ENCODE data around the gene NEMP2.
A peak's percentile ranks its signal among the peaks of the same experiment; 100 is the strongest.

NEMP2 gene

DNA sequence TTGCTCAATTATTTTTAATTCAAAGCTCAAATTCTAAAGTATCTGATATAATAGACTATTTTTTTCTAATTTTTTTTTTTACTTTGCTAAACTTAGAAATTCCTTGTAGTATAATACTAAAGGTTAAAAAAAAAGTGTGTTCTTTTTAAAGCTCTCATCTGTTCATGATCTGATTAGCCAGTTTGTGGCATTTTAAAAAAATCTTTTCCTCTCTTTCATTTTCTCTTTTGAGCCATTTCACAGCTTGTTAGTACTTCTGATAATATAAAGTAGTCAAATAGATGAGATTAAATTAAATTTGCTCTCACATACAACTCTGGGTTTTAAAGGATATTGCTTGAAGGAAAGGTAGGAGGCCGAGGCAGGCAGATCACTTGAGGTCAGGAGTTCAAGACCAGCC is 40.7 kb upstream of the NEMP2 start:
- H4K91ac ChIP-seq (ENCODE audit: low read depth, low read length), result no peak overlapping the region
- no peaks in the 10 kb centered on the region for H3K36me3 ChIP-seq (ENCODE audit: control insufficient read depth in 1 of 2, insufficient read depth in 2 of 2, low read length in 2 of 2)
- no peak overlapping the region for H3K9ac ChIP-seq (ENCODE audit: low read length)
- no peaks in the 10 kb centered on the region for H3K4me1 ChIP-seq (ENCODE audit: control insufficient read depth in 1 of 2, insufficient read depth in 2 of 2, low read length in 2 of 2)
- H2BK5ac ChIP-seq (ENCODE audit: low read depth, low read length, poor library complexity), result no peak overlapping the region
- no peak overlapping the region for H3K4ac ChIP-seq (ENCODE audit: low read depth, low read length)
- H2BK120ac ChIP-seq (ENCODE audit: insufficient read depth, low read length, poor library complexity), result no peak overlapping the region
- no peak overlapping the region for H4K12ac ChIP-seq (ENCODE audit: low read depth, low read length)
- no peak overlapping the region for H3K4me2 ChIP-seq (ENCODE audit: low read length)
- no peak overlapping the region for H2AK5ac ChIP-seq (ENCODE audit: low read length)
- H3K27me3 ChIP-seq (ENCODE audit: insufficient read depth, low read length), result no peaks in the 10 kb centered on the region
- H2BK12ac ChIP-seq (ENCODE audit: low read length), result no peak overlapping the region
- H3K18ac ChIP-seq (ENCODE audit: low read length), result no peak overlapping the region
- no peaks in the 10 kb centered on the region for H3K79me2 ChIP-seq (ENCODE audit: control insufficient read depth, insufficient read depth, low read length, poor library complexity)
- H2AFZ ChIP-seq (ENCODE audit: insufficient read depth, low read length, poor library complexity), result no peak overlapping the region
- WGBS (ENCODE audit: extremely low coverage, insufficient coverage, insufficient read length), result no CpG with 5 or more reads among the region's 1 CpG
- no peak overlapping the region for H3K14ac ChIP-seq (ENCODE audit: low read length)
- no peak overlapping the region for H3K23ac ChIP-seq (ENCODE audit: low read length)
- H4K8ac ChIP-seq (ENCODE audit: low read depth, low read length), result no peak overlapping the region
- H3K4me3 ChIP-seq (ENCODE audit: low read depth, low read length), result no peak overlapping the region
- H3K27ac ChIP-seq (ENCODE audit: low read depth, low read length), result no peak overlapping the region
- no peak for DNase-seq
- no peaks in the 10 kb centered on the region for H3K79me1 ChIP-seq (ENCODE audit: low read length)
- peaks cover 2% of the 10 kb centered on the region for H3K9me3 ChIP-seq (ENCODE audit: insufficient read depth, low read depth, low read length)

DNA sequence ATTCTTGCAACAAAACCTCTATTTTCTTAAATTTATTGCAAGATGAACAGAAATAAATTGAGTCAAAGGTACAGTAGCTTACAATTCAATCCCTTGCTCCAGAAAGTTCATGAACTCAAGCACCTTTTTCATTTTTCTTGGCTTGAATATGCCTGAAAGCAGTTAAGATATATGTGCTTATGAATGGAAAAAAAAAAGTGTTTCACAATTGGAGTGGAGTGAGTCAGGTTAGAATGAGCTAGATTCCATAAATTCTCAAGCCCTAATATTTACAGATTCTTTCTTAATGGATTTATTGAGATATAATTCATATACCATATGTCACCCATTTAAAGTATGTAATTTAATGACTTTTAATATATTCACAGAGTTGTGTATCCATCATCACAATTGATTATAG is 39.6 kb upstream of the NEMP2 start:
- Histone ChIP-seq H3K9ac (ENCODE audit: low read length) (no peak overlapping the region), H2BK120ac (ENCODE audit: insufficient read depth, low read length, poor library complexity) (no peak overlapping the region), H3K14ac (ENCODE audit: low read length) (no peak overlapping the region), H4K91ac (ENCODE audit: low read depth, low read length) (no peak overlapping the region), H4K8ac (ENCODE audit: low read depth, low read length) (no peak overlapping the region), H3K79me2 (ENCODE audit: control insufficient read depth, insufficient read depth, low read length, poor library complexity) (no peaks in the 10 kb centered on the region), H3K18ac (ENCODE audit: low read length) (no peak overlapping the region), H3K4me1 (ENCODE audit: control insufficient read depth in 1 of 2, insufficient read depth in 2 of 2, low read length in 2 of 2) (no peaks in the 10 kb centered on the region), H3K27ac (ENCODE audit: low read depth, low read length) (no peak overlapping the region), H2BK12ac (ENCODE audit: low read length) (no peak overlapping the region), H3K4me2 (ENCODE audit: low read length) (no peak overlapping the region), H3K9me3 (ENCODE audit: insufficient read depth, low read depth, low read length) (peaks cover 2% of the 10 kb centered on the region), H3K23ac (ENCODE audit: low read length) (no peak overlapping the region), H2AK5ac (ENCODE audit: low read length) (no peak overlapping the region), H3K27me3 (ENCODE audit: insufficient read depth, low read length) (no peaks in the 10 kb centered on the region), H3K36me3 (ENCODE audit: control insufficient read depth in 1 of 2, insufficient read depth in 2 of 2, low read length in 2 of 2) (no peaks in the 10 kb centered on the region), H3K4ac (ENCODE audit: low read depth, low read length) (no peak overlapping the region), H3K79me1 (ENCODE audit: low read length) (no peaks in the 10 kb centered on the region), H2AFZ (ENCODE audit: insufficient read depth, low read length, poor library complexity) (no peak overlapping the region), H2BK5ac (ENCODE audit: low read depth, low read length, poor library complexity) (no peak overlapping the region), H4K12ac (ENCODE audit: low read depth, low read length) (no peak overlapping the region), H3K4me3 (ENCODE audit: low read depth, low read length) (no peak overlapping the region)
- peak in 1 of 2 donors; percentile 26 for DNase-seq

DNA sequence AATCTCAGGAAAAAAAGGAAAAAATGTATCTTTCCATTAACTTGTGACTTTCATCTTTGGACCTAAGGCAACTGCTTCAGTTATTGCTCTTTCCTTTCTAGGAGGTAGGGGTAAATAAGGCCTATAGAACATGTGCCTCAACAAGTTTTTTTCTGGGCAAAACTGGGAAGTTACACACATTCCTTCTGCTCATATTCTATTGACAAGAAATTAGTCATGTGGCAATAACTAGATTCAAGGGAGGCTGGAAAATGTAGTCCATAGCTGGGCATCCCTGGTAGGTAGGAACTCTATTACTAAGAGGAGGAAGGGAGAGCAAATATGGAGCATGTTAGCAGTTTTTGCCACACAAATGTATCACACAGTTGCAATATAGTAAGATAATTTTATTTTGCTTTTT is 37.7 kb upstream of the NEMP2 start:
- H2AFZ ChIP-seq (ENCODE audit: insufficient read depth, low read length, poor library complexity), result no peak overlapping the region
- H2AK5ac ChIP-seq (ENCODE audit: low read length), result no peak overlapping the region
- H2BK12ac ChIP-seq (ENCODE audit: low read length), result no peak overlapping the region
- H3K27ac ChIP-seq (ENCODE audit: low read depth, low read length), result no peak overlapping the region
- H3K23ac ChIP-seq (ENCODE audit: low read length), result no peak overlapping the region
- H3K4me1 ChIP-seq (ENCODE audit: control insufficient read depth in 1 of 2, insufficient read depth in 2 of 2, low read length in 2 of 2), result no peaks in the 10 kb centered on the region
- no peaks in the 10 kb centered on the region for H3K36me3 ChIP-seq (ENCODE audit: control insufficient read depth in 1 of 2, insufficient read depth in 2 of 2, low read length in 2 of 2)
- H4K91ac ChIP-seq (ENCODE audit: low read depth, low read length), result no peak overlapping the region
- no peak for DNase-seq
- H3K9me3 ChIP-seq (ENCODE audit: insufficient read depth, low read depth, low read length), result no peaks in the 10 kb centered on the region
- no peak overlapping the region for H3K4me3 ChIP-seq (ENCODE audit: low read depth, low read length)
- H2BK5ac ChIP-seq (ENCODE audit: low read depth, low read length, poor library complexity), result no peak overlapping the region
- H4K8ac ChIP-seq (ENCODE audit: low read depth, low read length), result no peak overlapping the region
- no peak overlapping the region for H3K4ac ChIP-seq (ENCODE audit: low read depth, low read length)
- H3K18ac ChIP-seq (ENCODE audit: low read length), result no peak overlapping the region
- no peak overlapping the region for H2BK120ac ChIP-seq (ENCODE audit: insufficient read depth, low read length, poor library complexity)
- H3K79me1 ChIP-seq (ENCODE audit: low read length), result no peaks in the 10 kb centered on the region
- no peaks in the 10 kb centered on the region for H3K79me2 ChIP-seq (ENCODE audit: control insufficient read depth, insufficient read depth, low read length, poor library complexity)
- H4K12ac ChIP-seq (ENCODE audit: low read depth, low read length), result no peak overlapping the region
- no peaks in the 10 kb centered on the region for H3K27me3 ChIP-seq (ENCODE audit: insufficient read depth, low read length)
- H3K9ac ChIP-seq (ENCODE audit: low read length), result no peak overlapping the region
- no peak overlapping the region for H3K14ac ChIP-seq (ENCODE audit: low read length)
- H3K4me2 ChIP-seq (ENCODE audit: low read length), result no peak overlapping the region

DNA sequence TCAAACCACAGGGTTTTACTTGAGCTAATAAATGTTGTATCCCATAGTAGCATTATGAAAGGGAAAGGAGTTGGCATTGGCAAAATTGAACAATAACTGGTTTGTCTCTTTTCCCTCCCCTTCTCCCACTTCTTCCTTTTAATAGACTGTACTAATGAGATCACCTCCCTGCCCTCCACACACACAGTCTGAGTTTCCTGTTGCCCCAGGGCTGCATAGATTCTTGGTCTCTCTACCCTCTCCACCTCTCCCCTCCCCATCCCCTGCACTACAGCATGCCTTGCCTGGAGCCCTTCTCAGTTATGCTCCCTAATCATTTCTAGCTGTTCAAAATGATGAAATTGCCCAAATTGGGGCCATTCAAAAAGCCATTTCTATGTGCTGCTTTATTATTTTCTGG is 37.2 kb upstream of the NEMP2 start:
- Histone ChIP-seq H2BK5ac (ENCODE audit: low read depth, low read length, poor library complexity) (no peak overlapping the region), H3K9ac (ENCODE audit: low read length) (no peak overlapping the region), H2BK120ac (ENCODE audit: insufficient read depth, low read length, poor library complexity) (no peak overlapping the region), H3K18ac (ENCODE audit: low read length) (no peak overlapping the region), H3K14ac (ENCODE audit: low read length) (no peak overlapping the region), H2AFZ (ENCODE audit: insufficient read depth, low read length, poor library complexity) (no peak overlapping the region), H4K8ac (ENCODE audit: low read depth, low read length) (no peak overlapping the region), H3K36me3 (ENCODE audit: control insufficient read depth in 1 of 2, insufficient read depth in 2 of 2, low read length in 2 of 2) (no peaks in the 10 kb centered on the region), H2BK12ac (ENCODE audit: low read length) (no peak overlapping the region), H4K12ac (ENCODE audit: low read depth, low read length) (no peak overlapping the region), H3K4me3 (ENCODE audit: low read depth, low read length) (no peak overlapping the region), H3K27me3 (ENCODE audit: insufficient read depth, low read length) (no peaks in the 10 kb centered on the region), H3K4me2 (ENCODE audit: low read length) (no peak overlapping the region), H3K9me3 (ENCODE audit: insufficient read depth, low read depth, low read length) (no peaks in the 10 kb centered on the region), H3K27ac (ENCODE audit: low read depth, low read length) (no peak overlapping the region), H3K4me1 (ENCODE audit: control insufficient read depth in 1 of 2, insufficient read depth in 2 of 2, low read length in 2 of 2) (no peaks in the 10 kb centered on the region), H3K79me1 (ENCODE audit: low read length) (no peaks in the 10 kb centered on the region), H4K91ac (ENCODE audit: low read depth, low read length) (no peak overlapping the region), H3K23ac (ENCODE audit: low read length) (no peak overlapping the region), H2AK5ac (ENCODE audit: low read length) (no peak overlapping the region), H3K79me2 (ENCODE audit: control insufficient read depth, insufficient read depth, low read length, poor library complexity) (no peaks in the 10 kb centered on the region), H3K4ac (ENCODE audit: low read depth, low read length) (no peak overlapping the region)
- no peak for DNase-seq

DNA sequence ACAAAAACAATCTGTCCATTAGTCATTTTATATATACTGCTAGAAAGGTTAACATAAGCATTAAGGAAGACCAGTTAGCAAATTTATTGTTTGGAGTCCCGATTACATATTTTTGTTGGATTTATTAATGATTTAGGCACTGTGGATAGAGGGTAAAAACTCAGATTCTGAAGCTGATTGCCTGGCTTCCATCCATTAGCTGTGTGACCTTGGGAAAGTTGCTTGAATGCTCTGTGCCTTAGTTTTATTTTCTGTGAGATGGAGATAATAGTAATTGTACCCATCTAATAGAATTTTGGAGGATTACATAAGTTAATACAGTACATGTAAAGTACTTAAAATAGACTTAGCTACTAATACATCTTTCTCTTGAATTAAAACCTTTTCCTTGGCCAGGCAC is 36.3 kb upstream of the NEMP2 start:
- H3K79me2 ChIP-seq (ENCODE audit: control insufficient read depth, insufficient read depth, low read length, poor library complexity), result no peaks in the 10 kb centered on the region
- H3K4ac ChIP-seq (ENCODE audit: low read depth, low read length), result no peak overlapping the region
- H2BK120ac ChIP-seq (ENCODE audit: insufficient read depth, low read length, poor library complexity), result no peak overlapping the region
- no peaks in the 10 kb centered on the region for H3K36me3 ChIP-seq (ENCODE audit: control insufficient read depth in 1 of 2, insufficient read depth in 2 of 2, low read length in 2 of 2)
- no peak overlapping the region for H3K4me3 ChIP-seq (ENCODE audit: low read depth, low read length)
- H4K8ac ChIP-seq (ENCODE audit: low read depth, low read length), result no peak overlapping the region
- H3K9ac ChIP-seq (ENCODE audit: low read length), result no peak overlapping the region
- H3K23ac ChIP-seq (ENCODE audit: low read length), result no peak overlapping the region
- H3K4me1 ChIP-seq (ENCODE audit: control insufficient read depth in 1 of 2, insufficient read depth in 2 of 2, low read length in 2 of 2), result no peaks in the 10 kb centered on the region
- H3K4me2 ChIP-seq (ENCODE audit: low read length), result no peak overlapping the region
- no peak overlapping the region for H3K18ac ChIP-seq (ENCODE audit: low read length)
- no peaks in the 10 kb centered on the region for H3K27me3 ChIP-seq (ENCODE audit: insufficient read depth, low read length)
- no peak overlapping the region for H2AK5ac ChIP-seq (ENCODE audit: low read length)
- no peak overlapping the region for H2BK12ac ChIP-seq (ENCODE audit: low read length)
- H3K79me1 ChIP-seq (ENCODE audit: low read length), result no peaks in the 10 kb centered on the region
- DNase-seq, result no peak
- H2BK5ac ChIP-seq (ENCODE audit: low read depth, low read length, poor library complexity), result no peak overlapping the region
- H3K27ac ChIP-seq (ENCODE audit: low read depth, low read length), result no peak overlapping the region
- no peak overlapping the region for H4K12ac ChIP-seq (ENCODE audit: low read depth, low read length)
- no CpG with 5 or more reads among the region's 1 CpG for WGBS (ENCODE audit: extremely low coverage, insufficient coverage, insufficient read length)
- H2AFZ ChIP-seq (ENCODE audit: insufficient read depth, low read length, poor library complexity), result no peak overlapping the region
- no peak overlapping the region for H4K91ac ChIP-seq (ENCODE audit: low read depth, low read length)
- H3K9me3 ChIP-seq (ENCODE audit: insufficient read depth, low read depth, low read length), result no peaks in the 10 kb centered on the region
- no peak overlapping the region for H3K14ac ChIP-seq (ENCODE audit: low read length)
